ENCODE results near the gene IFIT3. TPM values are rescaled to one million over a fixed set of nuclear protein-coding genes. Genes with fewer than 3 reads are reported as not detected.

IFIT3 gene
- total RNA-seq, 1 experiment from 2014 or later = 0.55 TPM

DNA sequence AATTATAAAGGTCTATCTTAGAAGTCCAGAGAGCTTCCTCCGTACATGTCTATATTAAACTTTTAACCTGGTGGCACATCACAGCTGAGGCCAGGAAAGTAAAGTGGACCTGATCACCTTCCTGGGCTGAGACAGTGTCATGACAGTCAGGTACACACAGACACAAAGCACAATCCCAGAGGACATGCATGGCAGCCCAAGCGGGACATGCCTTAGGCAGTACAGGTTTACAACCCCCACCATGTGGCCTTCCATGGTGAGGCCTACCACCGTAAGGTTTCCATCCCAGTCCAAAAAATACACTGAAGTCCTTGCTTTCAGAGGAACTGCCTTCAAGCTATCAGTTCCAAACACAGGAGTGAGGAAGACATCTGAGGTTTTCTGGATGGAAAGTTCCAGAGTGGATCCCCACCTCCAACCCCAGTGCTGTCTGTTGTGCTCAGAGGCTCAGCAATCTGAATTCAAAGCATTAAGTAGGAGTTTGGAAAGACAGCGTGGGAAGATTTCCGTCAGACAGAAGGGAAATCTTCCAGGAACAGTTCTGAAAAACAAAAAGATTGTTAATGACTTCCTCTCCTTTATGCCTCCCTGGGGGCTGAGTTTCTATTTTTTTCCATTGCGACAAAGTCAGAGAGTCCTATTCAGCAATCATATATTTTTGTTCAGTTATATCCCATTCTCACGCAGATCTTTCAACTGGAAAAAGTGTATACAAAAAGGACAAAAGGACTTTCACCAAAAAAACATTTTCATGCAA, 20.1 kb downstream of the IFIT3 start:
- Histone ChIP-seq H3T11ph (ENCODE audit: low read length) (no peak overlapping the region), H3K14ac (ENCODE audit: insufficient read depth, low read length) (no peak overlapping the region; the same call in 1 of the 2 replicates), H4K8ac (replicated peaks; ENCODE audit: insufficient read length, low read depth, low read length) (no peak overlapping the region), H2BK15ac (ENCODE audit: low read depth, low read length) (no peak overlapping the region), H2BK5ac (ENCODE audit: insufficient read length, low read length) (peak overlapping the region; percentile 95), H3K4me1 (ENCODE audit: insufficient read depth, low read length) (peaks cover 22% of the 10 kb centered on the region), H2AFZ (ENCODE audit: low read length) (no peak overlapping the region), H3K4ac (ENCODE audit: low read depth, low read length) (no peak overlapping the region), H3K9ac (ENCODE audit: extremely low read depth, insufficient read length, low read length) (no peak overlapping the region), H3K27ac (ENCODE audit: insufficient read length, low read depth, low read length) (no peak overlapping the region), H3K9me3 (ENCODE audit: control insufficient read depth, low read depth, low read length) (no peaks in the 10 kb centered on the region), H2BK120ac (ENCODE audit: low read depth, low read length, poor library complexity, severe bottlenecking) (no peak overlapping the region), H2BK20ac (ENCODE audit: low read depth, low read length, poor library complexity, severe bottlenecking) (no peak overlapping the region), H3K56ac (ENCODE audit: insufficient read length, low read depth, low read length) (no peak overlapping the region), H3K23me2 (ENCODE audit: insufficient read length, low read depth, low read length, poor library complexity, severe bottlenecking) (no peaks in the 10 kb centered on the region), H3K79me1 (ENCODE audit: insufficient read depth, low read depth, low read length, poor library complexity, severe bottlenecking) (no peaks in the 10 kb centered on the region), H4K5ac (ENCODE audit: insufficient read length, low read depth, low read length) (no peak overlapping the region), H3K27me3 (ENCODE audit: insufficient read depth, low read length) (no peaks in the 10 kb centered on the region), H2BK12ac (ENCODE audit: insufficient read length, low read depth, low read length) (no peak overlapping the region), H2AK5ac (ENCODE audit: insufficient read length, low read length) (peak overlapping the region; percentile 91), H3K18ac (ENCODE audit: insufficient read length, low read depth, low read length) (peak overlapping the region; percentile 59), H3K79me2 (ENCODE audit: insufficient read depth, low read length) (no peaks in the 10 kb centered on the region), H3K23ac (ENCODE audit: insufficient read length, low read depth, low read length) (no peak overlapping the region), H3K4me2 (ENCODE audit: insufficient read depth, insufficient read length, low read length) (no peak overlapping the region), H4K91ac (ENCODE audit: insufficient read length, low read depth, low read length) (no peak overlapping the region), H4K20me1 (ENCODE audit: control insufficient read depth, insufficient read depth, insufficient read length) (no peaks in the 10 kb centered on the region)
- TF ChIP-seq, protein P1, sequence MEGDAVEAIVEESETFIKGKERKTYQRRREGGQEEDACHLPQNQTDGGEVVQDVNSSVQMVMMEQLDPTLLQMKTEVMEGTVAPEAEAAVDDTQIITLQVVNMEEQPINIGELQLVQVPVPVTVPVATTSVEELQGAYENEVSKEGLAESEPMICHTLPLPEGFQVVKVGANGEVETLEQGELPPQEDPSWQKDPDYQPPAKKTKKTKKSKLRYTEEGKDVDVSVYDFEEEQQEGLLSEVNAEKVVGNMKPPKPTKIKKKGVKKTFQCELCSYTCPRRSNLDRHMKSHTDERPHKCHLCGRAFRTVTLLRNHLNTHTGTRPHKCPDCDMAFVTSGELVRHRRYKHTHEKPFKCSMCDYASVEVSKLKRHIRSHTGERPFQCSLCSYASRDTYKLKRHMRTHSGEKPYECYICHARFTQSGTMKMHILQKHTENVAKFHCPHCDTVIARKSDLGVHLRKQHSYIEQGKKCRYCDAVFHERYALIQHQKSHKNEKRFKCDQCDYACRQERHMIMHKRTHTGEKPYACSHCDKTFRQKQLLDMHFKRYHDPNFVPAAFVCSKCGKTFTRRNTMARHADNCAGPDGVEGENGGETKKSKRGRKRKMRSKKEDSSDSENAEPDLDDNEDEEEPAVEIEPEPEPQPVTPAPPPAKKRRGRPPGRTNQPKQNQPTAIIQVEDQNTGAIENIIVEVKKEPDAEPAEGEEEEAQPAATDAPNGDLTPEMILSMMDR (conservative IDR thresholded peaks at IDR 0.05) = no peak
- Mint-ChIP-seq H3K4me1 (peaks cover 73 to 74% of the 10 kb centered on the region in 2 experiments), H3K9me3 (no peaks in the 10 kb centered on the region), H3K27me3 (ENCODE audit: low read depth) (no peaks in the 10 kb centered on the region), H3K4me3 (no peak overlapping the region), H3K27ac (peak overlapping the region; percentile 41 to 82 (median 72); a peak in 6 of 7 replicates), H3K36me3 (ENCODE audit: insufficient read depth in 1 of 3, low read depth in 3 of 3) (no peaks in the 10 kb centered on the region; a peak in 1 of 7 replicates)
- no peak for DNase-seq
- no CpG with 5 or more reads among the region's 7 CpGs for WGBS (ENCODE audit: extremely low coverage, insufficient read length, low lambda C conversion rate)

Data from H9 (cell line).